Gastroesophageal sphincter (tissue), 4 donors: ENCODE measurements around the gene CNN2. TPM values are rescaled to one million over a fixed set of nuclear protein-coding genes. Genes with fewer than 3 reads are reported as not detected.

Source experiments
- ATAC-seq: fragments of 150-250 bp; one replicate; pipeline ENCODE4 v1.9.1; 2016; ENCODE audit warnings: mild to moderate bottlenecking, moderate library complexity
- H3K27ac ChIP-seq, 4 donors: fragments of 200-600 bp; sonication (generic) in 3 of 4; 1 replicate in 3 of 4; 2 replicates in 1 of 4; pipeline ENCODE4 v1.5.1; 2016 to 2019
- H3K27me3 ChIP-seq: fragments of 200-600 bp; sonication (generic); one replicate; pipeline ENCODE4 v1.5.1; 2019
- H3K36me3 ChIP-seq, 2 donors: fragments of 200-600 bp; sonication (generic); one replicate each; pipeline ENCODE4 v1.5.1; 2019; ENCODE audit warnings: control low read depth in 1 of 2
- H3K4me1 ChIP-seq, 3 donors: fragments of 200-600 bp; sonication (generic); 1 replicate in 2 of 3; 2 replicates in 1 of 3; pipeline ENCODE4 v1.5.1; 2016 to 2019; ENCODE audit warnings: control low read depth in 2 of 3
- H3K4me3 ChIP-seq, 2 donors: fragments of 200-600 bp; sonication (generic); one replicate each; pipeline ENCODE4 v1.5.1; 2019; ENCODE audit warnings: mild to moderate bottlenecking in 1 of 2, moderate library complexity in 1 of 2
- H3K9me3 ChIP-seq, 3 donors: fragments of 200-600 bp; sonication (generic); one replicate each; pipeline ENCODE4 v1.5.1; 2017 to 2019; ENCODE audit warnings: control low read depth in 2 of 3
- EP300 ChIP-seq: sonication (generic); formaldehyde crosslinking; IDR thresholded peaks from one replicate; pipeline ENCODE4 v1.6.1; 2017; ENCODE audit warnings: antibody characterized with exemption, mild to moderate bottlenecking
- POLR2A ChIP-seq, 2 donors: fragments of 450-650 bp; IDR thresholded peaks; one replicate each; pipeline ENCODE4 v1.6.1; 2017; ENCODE audit warnings: antibody characterized with exemption in 2 of 2, mild to moderate bottlenecking in 2 of 2, moderate library complexity in 1 of 2
- POLR2AphosphoS5 ChIP-seq: sonication (generic); formaldehyde crosslinking; IDR thresholded peaks from one replicate; pipeline ENCODE4 v1.6.1; 2017; ENCODE audit warnings: antibody characterized with exemption
- WGBS, 2 donors: methylation state at CpG; one replicate each; pipeline ENCODE4 v1.1.5; 2018; ENCODE audit warnings: low coverage in 1 of 2; 5-methylcytosine and 5-hydroxymethylcytosine counted together
- total RNA-seq, 4 donors: library from RNA; depleted of rRNA; stranded (reverse); fragments of >200 nt; gene quantifications; one replicate each; pipeline ENCODE4 v1.1.0, GENCODE V29; 2016
- TF ChIP-seq, protein P1 (sequence below), 4 experiments: fragments of 200-600 bp in 2 of 4; fragments of 450-650 bp in 2 of 4; sonication (generic) in 1 of 4; IDR thresholded peaks; one replicate each; pipeline ENCODE4 v1.5.1; 2017 to 2019; ENCODE audit warnings: antibody characterized with exemption in 4 of 4, mild to moderate bottlenecking in 2 of 4, moderate library complexity in 2 of 4

Gene CNN2
- total RNA-seq, 4 donors from 2014 or later: 52.9 to 103 (median 75.2) TPM

DNA sequence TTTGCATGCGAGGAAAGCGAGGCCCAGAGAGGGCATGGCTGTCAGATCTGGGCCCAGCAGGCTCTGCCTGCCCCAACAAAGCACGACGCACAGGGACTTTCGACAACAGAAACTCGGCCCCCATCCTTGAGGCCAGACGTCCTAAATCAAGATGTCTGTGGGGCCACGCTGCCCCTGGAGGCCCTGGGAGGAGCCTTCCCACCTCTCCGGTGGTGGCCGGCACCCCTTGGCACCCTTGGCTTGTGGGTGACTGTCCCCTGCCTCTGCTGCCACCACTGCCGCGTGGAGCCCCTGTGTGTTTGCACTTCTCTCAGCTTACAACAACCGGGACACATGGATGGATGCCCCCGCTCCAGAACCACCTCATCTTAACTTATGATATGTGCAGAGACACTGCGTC is 37.9 kb upstream of the CNN2 start:
- Histone ChIP-seq H3K9me3 (no peaks in the 10 kb centered on the region), H3K27me3 (no peaks in the 10 kb centered on the region), H3K27ac (no peak overlapping the region), H3K36me3 (peaks cover 0 to 69% of the 10 kb centered on the region in 2 donors), H3K4me3 (no peak overlapping the region), H3K4me1 (peaks cover 0 to 36% (median 10%) of the 10 kb centered on the region in 3 donors)
- 88 to 100% methylated on average over 3 to 6 of the region's 15 CpGs for WGBS, 2 donors
- TF ChIP-seq POLR2A (IDR thresholded peaks at IDR 0.05) (no peak), EP300 (no peak), POLR2AphosphoS5 (no peak)
- ATAC-seq: no peak

DNA sequence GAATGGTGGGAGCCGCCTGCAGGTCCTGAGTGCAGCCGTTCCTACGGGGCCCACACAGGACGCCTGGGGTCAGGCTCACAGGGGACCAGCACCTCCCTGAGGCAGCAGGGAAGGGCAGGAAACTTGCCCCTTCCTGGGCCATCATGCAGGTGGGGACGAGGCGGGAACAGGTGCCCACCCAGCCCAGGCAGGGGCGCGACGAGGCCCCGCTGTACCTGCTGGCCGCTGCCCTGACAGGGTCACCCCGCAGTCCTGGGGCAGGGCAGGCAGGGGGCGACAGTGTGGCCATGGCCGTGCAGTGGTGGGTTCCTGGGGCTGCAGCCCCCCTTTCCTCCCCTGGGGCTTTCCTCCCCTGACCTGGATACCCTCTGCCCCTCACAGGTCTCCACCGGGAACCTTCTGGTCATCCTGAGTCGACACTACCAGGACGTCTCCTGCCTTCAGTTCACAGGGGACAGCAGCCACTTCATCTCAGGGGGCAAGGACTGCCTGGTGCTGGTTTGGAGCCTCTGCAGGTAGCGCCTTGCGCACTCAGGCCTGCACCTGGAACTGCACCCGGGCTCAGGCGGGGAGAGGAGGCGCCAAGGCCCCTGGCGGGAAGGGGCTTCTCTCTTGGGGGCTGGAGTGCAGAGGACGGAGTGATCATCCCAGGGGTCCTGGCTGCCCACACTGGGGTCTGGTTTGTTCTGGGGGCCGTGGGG is 36.9 kb upstream of the CNN2 start:
- no peak for ATAC-seq
- Histone ChIP-seq H3K4me1 (peaks cover 0 to 27% (median 6%) of the 10 kb centered on the region in 3 donors), H3K9me3 (no peaks in the 10 kb centered on the region), H3K36me3 (peaks cover 0 to 79% of the 10 kb centered on the region in 2 donors), H3K4me3 (no peak overlapping the region), H3K27ac (peak overlapping the region in 1 of 4 donors; percentile 7), H3K27me3 (peaks cover 10% of the 10 kb centered on the region)
- TF ChIP-seq, protein P1, sequence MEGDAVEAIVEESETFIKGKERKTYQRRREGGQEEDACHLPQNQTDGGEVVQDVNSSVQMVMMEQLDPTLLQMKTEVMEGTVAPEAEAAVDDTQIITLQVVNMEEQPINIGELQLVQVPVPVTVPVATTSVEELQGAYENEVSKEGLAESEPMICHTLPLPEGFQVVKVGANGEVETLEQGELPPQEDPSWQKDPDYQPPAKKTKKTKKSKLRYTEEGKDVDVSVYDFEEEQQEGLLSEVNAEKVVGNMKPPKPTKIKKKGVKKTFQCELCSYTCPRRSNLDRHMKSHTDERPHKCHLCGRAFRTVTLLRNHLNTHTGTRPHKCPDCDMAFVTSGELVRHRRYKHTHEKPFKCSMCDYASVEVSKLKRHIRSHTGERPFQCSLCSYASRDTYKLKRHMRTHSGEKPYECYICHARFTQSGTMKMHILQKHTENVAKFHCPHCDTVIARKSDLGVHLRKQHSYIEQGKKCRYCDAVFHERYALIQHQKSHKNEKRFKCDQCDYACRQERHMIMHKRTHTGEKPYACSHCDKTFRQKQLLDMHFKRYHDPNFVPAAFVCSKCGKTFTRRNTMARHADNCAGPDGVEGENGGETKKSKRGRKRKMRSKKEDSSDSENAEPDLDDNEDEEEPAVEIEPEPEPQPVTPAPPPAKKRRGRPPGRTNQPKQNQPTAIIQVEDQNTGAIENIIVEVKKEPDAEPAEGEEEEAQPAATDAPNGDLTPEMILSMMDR (IDR thresholded peaks at IDR 0.05): peak in 1 of 4 experiments; percentile 14
- no peak for TF ChIP-seq EP300
- 88% methylated on average over 10 of the region's 25 CpGs; no CpG with 5 or more reads in 1 of the 2 donors for WGBS, 2 donors

DNA sequence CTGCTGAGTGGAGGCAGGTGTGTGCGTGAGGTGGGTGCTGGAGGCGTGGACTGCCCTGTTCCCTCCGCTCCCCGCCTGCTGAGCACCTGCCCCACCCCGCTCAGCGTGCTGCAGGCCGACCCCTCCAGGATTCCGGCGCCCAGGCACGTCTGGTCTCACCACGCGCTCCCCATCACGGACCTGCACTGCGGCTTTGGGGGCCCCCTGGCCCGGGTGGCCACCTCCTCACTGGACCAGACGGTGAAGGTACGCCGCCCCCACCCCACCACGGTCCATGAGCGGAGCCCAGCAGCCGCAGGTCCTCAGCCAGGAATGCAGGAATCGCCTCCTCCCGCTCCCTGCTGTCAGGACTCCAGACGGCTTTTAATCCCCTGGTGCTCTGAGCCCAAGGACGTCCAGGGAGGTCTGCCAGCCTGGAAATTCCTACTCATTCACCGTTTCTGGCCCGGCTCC is 36.3 kb upstream of the CNN2 start:
- H3K36me3 ChIP-seq: peaks cover 0 to 85% of the 10 kb centered on the region in 2 donors
- peaks cover 0 to 21% (median under 1%) of the 10 kb centered on the region in 3 donors for H3K4me1 ChIP-seq
- peaks cover 16% of the 10 kb centered on the region for H3K27me3 ChIP-seq
- TF ChIP-seq POLR2A (IDR thresholded peaks at IDR 0.05) (no peak), POLR2AphosphoS5 (no peak), EP300 (no peak)
- TF ChIP-seq, protein P1 (IDR thresholded peaks at IDR 0.05): no peak
- peak; percentile 12 for ATAC-seq
- peak overlapping the region in 2 of 4 donors; percentile 7 to 38 for H3K27ac ChIP-seq
- no peak overlapping the region for H3K4me3 ChIP-seq
- no peaks in the 10 kb centered on the region for H3K9me3 ChIP-seq
- WGBS, 2 donors: 0% methylated on average over 1 of the region's 27 CpGs; no CpG with 5 or more reads in 1 of the 2 donors

DNA sequence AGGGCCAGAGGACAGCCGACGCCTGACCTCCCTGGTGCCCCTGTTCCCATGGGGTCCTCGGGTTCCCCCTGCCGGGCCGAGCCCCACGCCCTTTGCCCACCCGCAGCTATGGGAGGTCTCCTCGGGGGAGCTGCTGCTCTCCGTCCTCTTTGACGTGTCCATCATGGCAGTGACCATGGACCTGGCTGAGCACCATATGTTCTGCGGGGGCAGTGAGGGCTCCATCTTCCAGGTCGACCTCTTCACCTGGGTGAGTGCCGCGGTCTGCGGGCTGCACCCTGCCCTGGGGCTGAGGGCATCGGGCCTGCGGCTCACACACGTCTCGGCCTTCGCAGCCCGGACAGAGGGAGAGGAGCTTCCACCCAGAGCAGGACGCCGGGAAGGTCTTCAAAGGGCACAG is 35.7 kb upstream of the CNN2 start:
- no CpG with 5 or more reads among the region's 23 CpGs for WGBS, 2 donors
- no peak for ATAC-seq
- H3K27ac ChIP-seq: peak overlapping the region in 2 of 4 donors; percentile 7 to 38
- H3K4me1 ChIP-seq: peaks cover 0 to 17% (median 0%) of the 10 kb centered on the region in 3 donors
- peaks cover 0 to 90% of the 10 kb centered on the region in 2 donors for H3K36me3 ChIP-seq
- TF ChIP-seq, protein P1 (IDR thresholded peaks at IDR 0.05): no peak
- no peak for TF ChIP-seq EP300
- TF ChIP-seq POLR2A (IDR thresholded peaks at IDR 0.05): no peak
- TF ChIP-seq POLR2AphosphoS5: no peak
- H3K9me3 ChIP-seq: no peaks in the 10 kb centered on the region
- peaks cover 22% of the 10 kb centered on the region for H3K27me3 ChIP-seq
- no peak overlapping the region for H3K4me3 ChIP-seq

DNA sequence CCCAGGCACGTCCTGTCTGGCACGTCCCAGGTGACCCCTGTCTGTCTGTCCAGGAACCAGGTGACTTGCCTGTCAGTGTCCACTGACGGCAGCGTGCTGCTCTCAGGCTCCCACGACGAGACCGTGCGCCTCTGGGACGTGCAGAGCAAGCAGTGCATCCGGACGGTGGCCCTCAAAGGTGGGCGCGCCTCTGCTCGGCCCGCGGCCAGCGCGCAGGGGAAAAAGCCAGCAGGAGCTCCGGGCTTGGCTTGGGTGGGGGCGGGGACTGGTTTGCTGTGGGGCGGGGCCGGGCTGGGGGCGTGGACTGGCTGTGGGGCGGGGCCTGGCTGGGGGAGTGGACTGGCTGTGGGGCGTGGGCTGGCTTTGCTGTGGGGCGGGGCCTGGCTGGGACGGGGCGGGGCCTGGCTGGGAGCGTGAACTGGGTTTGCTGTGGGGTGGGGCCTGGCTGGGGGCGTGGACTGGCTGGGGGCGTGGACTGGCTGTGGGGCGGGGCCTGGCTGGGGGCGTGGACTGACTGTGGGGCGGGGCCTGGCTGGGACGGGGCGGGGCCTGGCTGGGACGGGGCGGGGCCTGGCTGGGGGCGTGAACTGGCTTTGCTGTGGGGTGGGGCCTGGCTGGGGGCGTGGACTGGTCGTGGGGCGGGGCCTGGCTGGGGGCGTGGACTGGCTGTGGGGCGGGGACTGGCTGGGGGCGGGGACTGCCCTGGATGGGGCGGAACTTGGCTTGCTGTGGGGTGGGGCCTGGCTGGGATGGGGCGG is 35.1 kb upstream of the CNN2 start:
- H3K4me3 ChIP-seq: no peak overlapping the region
- no peak for ATAC-seq
- TF ChIP-seq EP300 (no peak), POLR2AphosphoS5 (no peak), POLR2A (IDR thresholded peaks at IDR 0.05) (no peak)
- TF ChIP-seq, protein P1 (IDR thresholded peaks at IDR 0.05): no peak
- no CpG with 5 or more reads among the region's 47 CpGs for WGBS, 2 donors
- H3K9me3 ChIP-seq: no peaks in the 10 kb centered on the region
- peaks cover 28% of the 10 kb centered on the region for H3K27me3 ChIP-seq
- H3K27ac ChIP-seq: peak overlapping the region in 1 of 4 donors; percentile 7
- H3K4me1 ChIP-seq: peaks cover 0 to 22% (median 6%) of the 10 kb centered on the region in 3 donors
- H3K36me3 ChIP-seq: peaks cover 0 to 85% of the 10 kb centered on the region in 2 donors
